ENCODE data around the gene BRAF.

DNA sequence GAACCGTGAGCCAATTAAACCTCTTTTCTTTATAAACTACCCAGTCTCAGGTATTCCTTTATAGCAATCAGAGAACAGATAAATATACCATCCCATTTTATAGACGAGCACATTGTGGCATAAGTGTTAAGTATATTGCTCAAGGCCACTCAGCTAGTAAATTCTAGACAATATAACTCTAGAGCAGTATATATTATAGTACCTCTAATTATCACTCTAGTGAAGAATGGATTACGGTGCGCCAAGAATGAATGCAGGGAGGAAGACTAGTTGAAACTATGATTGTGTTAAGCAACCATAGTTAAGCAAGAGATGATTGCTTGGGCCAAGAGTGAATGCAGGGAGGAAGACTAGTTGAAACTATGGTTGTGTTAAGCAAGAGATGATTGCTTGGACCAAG lies 60.9 kb downstream of the BRAF start:
- TF ChIP-seq EP300 (IDR thresholded peaks at IDR 0.05; ENCODE audit: borderline replicate concordance) (no peak), YY1 (IDR thresholded peaks at IDR 0.05; ENCODE audit: low read depth) (no peak), CREB1 (IDR thresholded peaks at IDR 0.05; ENCODE audit: low read depth) (no peak), RAD21 (IDR thresholded peaks at IDR 0.05; ENCODE audit: low read depth) (no peak), FOXM1 (IDR thresholded peaks at IDR 0.05; ENCODE audit: borderline replicate concordance, low read depth) (no peak), NFIC (IDR thresholded peaks at IDR 0.05) (no peak), CEBPB (IDR thresholded peaks at IDR 0.05) (no peak), TCF12 (IDR thresholded peaks at IDR 0.05; ENCODE audit: low read depth) (no peak), USF1 (IDR thresholded peaks at IDR 0.05) (no peak), TAF1 (IDR thresholded peaks at IDR 0.05; ENCODE audit: low read depth) (no peak), TEAD4 (IDR thresholded peaks at IDR 0.05) (no peak)
- TF ChIP-seq, protein P1, sequence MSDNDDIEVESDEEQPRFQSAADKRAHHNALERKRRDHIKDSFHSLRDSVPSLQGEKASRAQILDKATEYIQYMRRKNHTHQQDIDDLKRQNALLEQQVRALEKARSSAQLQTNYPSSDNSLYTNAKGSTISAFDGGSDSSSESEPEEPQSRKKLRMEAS (IDR thresholded peaks at IDR 0.05) = no peak

Measured in Ishikawa (cell line).